Activated gamma-delta T cell treated with Interleukin-2 at 50 U/mL for 16 hours (primary cell): ENCODE measurements around the gene CACNA1C.

Experiments used
- DNase-seq: peaks from one replicate; pipeline ENCODE4 v3.0.0-alpha.2; 2020

CACNA1C gene

DNA sequence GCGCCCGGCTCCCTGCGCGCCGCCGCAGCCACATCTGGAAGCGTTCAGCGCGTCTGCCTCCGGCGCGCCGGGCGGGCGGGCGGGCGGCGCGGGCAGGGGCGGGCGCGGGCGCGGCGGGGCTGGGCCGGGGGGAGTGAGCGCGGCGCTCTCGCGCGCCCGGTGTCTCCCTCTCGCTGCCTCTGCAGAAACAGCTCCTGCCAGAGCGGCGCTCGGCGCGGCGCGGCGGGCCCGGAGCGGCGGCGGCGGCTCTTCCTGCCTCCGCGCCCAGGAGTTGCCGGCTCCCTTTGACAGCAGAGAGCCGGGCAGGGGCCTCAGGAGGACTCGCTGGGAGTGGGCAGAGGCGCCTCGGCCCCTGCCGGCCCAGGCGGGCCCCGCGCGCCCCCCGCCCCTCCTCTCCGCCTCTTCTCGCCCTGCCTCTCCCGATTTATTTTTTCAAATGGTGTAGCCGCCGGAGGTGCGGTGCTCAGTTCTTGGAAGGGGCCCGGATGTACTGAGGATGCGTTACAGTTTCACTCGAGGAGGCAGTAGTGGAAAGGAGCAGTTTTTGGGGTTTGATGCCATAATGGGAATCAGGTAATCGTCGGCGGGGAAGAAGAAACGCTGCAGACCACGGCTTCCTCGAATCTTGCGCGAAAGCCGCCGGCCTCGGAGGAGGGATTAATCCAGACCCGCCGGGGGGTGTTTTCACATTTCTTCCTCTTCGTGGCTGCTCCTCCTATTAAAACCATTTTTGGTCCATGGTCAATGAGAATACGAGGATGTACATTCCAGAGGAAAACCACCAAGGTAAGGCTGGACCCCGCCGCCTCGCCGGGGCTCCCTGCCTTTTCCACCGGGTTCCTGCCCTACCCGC is at the start of gene CACNA1C:
TSS of gene CACNA1C (plus strand) at position 162 of the 853 bp plus-strand sequence. CDS start at position 738, 576 bp downstream.
- no peak for DNase-seq

DNA sequence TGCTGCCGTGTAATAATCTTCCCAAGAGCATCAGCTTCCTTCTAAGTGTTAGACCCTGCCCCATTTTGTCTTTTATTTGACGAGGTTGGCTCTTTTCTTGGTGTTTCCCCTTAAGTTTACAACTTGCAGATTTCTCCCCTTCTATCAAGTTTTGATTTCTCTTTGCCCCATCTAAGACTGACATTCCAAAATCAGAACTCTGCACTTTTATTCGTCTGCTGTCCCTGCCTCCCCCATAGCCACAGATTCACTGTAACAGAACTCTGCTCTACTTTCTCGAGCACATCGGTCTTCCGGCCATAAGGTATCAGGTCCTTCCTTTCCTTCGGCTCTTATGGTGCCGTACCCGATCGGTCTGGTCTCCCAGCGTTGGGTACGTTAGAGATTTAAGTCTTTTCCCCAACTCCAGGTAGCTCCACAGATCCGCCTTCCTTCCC is 49.1 kb upstream of the CACNA1C start:
- no peak for DNase-seq

DNA sequence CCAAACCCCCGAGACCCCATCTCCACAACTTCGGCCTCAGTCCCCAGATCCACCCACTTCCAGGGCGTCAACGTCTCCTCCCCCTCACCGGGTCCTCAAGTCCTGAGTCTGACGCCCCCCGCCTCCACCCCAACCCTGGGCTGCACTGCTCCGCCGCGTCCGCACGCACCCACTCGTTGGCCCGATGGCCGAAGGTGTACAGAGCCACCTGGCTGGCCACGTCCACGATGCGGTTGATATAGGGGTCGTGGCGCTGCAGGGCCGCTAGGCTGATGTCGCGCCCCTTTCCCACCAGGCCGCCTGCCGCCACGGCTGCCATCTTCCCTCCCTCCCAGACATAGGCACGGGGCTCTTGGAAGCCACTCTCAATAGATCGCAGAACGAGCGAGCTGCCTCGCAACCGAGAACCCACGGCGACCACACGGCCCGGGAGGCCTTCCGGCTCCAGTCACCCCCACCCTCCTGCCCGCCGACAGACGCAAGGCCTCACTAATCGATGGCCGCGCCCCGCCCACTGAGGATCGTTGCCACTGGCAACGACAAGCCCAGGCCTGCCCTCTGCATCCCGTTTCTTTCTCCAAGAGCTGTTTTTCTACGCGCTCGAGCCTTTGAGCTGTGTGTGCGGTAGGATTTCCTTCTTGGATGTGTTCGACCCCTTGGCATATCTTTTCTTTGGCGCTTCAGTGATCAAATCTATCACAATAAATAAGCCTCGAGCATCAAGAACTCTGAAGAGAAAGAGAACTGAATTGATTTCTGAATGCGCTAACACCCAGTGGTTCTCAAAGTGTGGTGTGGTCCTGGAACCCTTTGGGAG is 48.5 kb upstream of the CACNA1C start, which contains the start of gene DCP1B:
TSS of gene DCP1B (minus strand) at position 345 of the 817 bp plus-strand sequence. CDS start at position 319, 26 bp downstream.
- peak; percentile 90 for DNase-seq

DNA sequence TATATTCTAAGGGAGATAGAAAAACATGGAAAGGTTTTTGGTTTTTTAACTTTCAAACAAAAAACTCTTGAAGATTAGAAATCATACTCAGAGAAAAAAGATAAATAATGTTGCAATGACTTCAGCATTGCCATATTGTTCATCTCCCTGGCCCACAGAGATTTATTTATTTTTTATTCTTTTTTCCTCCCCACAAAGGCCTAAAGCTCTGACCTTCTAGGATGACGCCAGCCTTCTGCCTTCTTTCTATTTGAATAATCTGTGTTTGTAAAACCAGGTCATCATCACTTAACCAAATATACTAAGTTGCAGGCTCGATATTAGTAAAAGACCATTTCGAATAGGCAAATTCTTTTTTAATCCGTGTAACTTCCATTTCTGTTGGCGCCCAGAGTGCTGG is 44.1 kb upstream of the CACNA1C start:
- DNase-seq: no peak

DNA sequence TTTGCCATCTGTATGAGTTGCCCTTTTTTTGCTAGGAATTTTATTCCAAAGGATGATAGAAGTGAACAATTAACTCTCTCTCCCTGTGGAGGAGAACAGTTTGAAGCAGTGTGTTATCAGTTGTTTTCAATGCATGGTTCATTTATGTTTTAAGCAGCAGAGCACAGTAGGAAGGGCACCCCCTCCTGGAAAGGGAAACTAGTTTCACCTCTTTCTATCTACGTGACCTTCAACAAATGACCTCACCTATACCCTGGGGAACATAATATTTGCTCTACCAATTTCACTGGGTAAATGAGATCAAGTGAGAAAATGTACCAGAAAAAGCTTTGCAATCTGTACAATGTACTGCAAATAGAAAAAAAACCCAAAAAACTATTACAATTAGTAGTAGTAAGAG is 43.2 kb upstream of the CACNA1C start:
- no peak for DNase-seq

DNA sequence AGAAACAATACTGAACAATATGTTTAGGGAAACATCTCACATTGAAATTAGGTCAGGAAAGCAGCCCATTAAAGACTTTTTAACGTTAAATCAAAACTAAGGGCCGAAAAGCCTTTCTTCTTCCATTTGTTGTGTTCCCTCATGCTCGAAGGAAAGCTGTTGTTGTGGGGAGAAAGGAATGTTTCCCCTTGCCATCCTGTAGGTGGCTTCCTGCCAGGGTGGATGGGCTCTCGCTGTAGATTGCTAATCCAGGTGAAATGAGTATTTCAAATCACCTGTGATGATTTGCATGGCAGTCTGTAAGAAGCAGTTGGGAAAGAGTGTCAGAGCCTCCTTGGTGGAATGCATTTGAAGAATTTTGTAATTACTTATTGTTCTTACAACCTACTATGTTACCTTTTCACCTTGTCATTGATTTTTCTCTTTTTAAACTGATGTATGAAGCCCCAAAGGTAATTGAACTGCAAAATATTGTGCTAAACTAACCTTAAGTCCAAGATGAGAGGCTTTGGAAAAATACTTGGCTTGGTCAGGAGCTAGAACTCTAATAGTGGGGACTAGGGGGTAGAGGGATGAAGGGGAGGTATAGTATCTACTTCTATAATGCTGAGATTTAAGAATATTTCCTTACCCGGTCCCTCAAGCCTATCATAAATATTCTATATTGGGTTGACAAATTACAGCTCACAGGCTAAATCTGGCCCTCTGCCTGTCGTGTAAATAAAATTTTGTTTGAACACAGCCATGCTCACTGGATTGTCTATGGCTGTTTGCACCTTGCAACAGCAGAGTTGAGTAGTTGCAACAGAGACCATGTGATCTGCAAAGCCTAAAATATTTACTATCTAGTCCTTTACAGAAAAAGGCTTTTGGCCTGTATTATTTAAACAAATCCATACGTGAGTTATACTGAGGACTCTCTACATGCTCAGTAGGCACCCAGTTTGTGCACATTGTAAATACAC is 40.9 kb upstream of the CACNA1C start:
- DNase-seq: no peak

DNA sequence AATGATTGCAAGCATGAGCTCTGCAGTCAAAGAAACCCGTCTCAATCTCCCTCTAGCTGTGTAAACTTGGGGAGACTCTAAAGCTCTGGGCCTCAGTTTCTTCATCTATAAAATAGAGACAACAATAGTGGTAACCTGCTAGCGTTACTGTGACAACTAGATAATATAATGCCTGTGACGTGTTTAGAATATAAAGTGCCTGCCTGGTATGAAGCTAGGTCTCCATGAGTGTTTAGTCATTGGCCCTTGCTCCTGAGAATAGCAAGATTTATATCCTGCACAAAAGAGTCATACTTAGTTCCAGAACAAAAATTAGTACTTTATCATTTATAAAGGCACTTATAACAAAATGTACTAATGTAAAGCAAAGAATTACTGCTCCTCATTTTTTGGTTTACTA is 39.7 kb upstream of the CACNA1C start:
- DNase-seq: no peak

DNA sequence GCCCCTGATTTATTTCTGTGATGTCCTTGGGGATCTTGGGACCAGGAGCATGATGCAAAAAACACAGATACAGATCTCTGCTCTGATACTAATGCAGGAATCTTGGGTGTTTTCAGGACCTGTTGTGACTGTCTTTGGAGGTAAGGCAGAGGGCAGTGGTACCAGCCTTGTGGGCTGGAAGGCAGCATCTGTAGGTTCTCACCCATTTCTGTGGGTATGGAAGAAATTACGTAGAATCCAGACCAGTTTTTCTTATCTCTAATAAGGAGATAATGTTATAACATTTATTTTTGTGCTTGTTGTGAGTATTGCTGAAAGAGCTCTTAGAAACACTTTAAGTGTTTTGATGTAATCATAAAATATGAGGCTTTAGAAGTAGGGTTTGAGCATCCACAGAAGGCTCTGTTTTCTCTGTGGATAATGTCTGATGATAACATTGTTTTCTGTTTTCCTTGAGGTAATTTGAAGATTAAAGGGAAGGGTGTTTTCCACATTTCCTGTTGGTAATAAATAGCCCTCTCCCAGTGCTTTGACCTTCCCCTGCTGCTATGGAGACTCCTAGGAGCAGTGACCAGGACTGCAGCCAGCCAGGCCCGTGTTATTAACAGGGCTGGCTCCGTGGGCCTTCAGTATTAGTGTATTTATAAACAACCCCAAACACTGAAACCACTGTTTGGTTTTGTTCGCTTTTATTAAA is 39.1 kb upstream of the CACNA1C start:
- DNase-seq: no peak

DNA sequence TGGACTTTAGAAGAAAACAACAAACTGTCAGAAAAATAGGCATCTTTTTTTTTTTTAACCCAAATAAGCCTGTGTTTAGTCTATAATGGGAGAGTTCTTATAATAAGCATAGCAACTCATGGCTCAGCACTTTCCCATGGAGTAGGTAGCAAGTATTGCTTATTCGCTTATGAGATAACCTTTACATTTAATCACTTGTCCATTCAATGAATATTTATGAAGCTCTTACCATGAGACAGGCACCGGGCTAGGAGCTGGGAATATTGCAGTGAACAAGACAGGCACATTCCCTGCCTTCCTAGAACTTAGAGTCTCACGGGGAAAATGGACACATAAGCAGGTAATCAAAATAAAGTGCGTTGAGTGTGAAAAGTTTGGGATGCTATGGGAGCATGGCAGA is 38.6 kb upstream of the CACNA1C start:
- no peak for DNase-seq

DNA sequence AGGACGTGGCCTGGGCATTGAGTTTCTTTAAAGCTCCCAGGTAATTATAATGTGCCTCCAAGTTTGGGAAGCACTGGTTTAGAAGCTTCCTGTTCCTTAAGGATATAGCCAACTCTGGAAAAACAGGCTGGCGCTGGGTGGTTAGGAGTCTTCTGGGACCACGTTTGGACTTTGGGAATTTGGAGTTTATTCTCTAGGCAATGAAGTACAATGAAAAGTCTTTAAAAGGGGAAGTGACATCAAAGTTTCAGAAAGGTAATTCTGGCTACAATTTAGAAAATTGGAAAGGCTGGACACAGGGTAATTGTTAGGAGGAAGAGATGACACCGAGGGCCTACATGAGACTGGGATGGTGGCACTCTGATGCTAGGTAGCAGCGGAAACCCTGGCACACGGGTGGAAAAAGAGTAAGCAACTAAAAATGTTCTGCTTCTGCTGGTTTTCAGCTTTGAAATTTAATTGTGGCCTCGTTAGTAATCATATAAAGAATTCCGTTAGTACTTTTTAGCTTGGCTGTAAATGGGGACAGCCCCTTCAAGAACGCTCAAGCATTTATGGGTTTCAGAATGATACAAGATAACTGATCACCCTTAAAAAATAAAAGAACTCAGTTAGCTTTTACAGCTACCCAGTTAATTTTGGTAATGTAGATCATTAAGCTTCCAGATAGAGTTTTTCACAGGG is 35.8 kb upstream of the CACNA1C start:
- no peak for DNase-seq

DNA sequence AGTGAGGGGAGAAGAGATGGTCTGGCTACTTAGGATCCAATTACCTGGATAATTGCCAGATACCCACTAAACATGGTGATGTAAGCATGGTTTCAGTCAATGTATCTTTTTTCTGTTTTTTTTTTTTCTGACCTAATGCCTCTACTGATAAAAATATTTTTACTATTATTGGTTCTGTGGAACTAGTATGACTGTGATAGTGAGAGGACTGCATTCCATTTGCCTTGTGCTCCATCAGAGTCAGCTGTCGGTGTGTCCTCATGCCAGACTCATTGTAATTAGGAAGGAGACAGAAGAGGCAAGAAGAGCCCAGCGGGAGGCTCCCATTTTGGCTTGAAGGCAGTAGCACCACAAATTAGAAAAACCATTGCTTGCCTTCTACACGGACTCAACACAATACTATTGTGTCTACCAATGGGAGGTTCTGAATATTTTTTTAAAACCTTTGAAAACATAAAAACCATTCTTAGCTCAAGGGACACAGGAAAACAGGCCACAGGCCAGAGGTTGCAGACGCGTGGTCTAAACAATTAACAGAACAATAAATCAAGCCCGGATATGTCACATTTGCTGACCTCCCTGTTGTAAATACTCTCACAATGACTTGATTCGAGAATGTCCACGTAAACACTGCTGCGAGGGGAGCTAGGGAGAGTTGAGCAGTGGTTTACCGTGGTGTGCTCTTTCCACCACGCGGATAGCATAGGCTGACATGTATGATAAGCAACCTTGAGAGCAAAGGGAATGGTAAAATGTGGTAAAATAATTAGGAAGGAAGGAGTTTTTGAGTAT is 35.0 kb upstream of the CACNA1C start:
- DNase-seq: no peak

DNA sequence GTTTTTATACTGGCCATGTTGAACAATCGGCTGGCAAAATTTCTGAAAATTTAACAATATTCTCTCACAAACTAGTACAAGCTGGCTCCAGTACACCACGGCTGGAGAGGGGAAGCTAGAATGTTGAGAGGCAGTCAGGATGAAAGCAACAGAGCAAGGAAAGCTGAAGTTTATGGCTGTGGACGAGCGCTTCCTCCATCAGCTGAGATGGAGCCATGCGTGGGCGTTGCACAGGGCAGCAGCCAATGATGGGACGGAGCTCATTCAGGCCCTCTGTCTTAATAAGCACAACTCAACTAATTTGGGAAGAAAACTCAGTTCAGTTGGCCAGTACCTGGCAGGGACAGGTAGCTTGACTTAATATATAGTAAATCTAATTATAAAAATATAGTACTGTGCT is 34.4 kb upstream of the CACNA1C start:
- no peak for DNase-seq

DNA sequence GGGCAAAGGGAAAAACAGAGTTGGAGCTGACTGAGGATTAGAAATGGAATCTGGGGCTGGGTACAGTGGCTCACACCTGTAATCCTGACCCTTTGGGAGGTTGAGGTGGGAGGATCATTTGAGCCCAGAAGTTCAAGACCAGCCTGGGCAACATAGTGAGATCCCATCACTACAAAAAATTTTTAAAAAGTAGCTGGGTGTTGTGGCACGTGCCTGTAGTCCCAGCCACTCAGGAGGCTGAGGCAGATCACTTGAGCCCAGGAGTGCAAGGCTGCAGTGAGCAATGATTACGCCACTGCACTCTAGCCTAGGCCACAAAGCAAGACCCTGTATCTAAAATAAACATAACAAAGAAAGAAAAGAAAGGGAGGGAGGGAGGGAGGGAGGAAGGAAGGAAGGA is 33.7 kb upstream of the CACNA1C start:
- no peak for DNase-seq

DNA sequence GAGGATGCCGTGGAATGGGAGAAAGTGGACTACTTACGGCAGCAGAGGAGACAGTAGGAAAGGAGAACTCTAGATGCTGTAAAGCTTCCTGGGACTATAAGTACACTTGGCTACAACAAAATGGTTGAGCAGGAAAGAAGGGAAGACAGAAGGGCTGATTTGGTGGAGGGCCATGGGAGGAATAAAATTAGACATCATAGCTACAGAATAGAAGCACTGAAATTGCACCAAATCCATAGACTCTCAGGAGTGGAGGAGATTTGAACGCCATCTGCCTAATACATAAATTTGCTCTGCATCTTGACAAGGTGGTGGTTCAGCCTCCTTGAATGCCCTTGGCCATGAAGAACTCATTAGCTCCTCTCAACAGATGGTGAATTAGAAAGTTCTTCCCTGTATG is 32.3 kb upstream of the CACNA1C start:
- DNase-seq: no peak

DNA sequence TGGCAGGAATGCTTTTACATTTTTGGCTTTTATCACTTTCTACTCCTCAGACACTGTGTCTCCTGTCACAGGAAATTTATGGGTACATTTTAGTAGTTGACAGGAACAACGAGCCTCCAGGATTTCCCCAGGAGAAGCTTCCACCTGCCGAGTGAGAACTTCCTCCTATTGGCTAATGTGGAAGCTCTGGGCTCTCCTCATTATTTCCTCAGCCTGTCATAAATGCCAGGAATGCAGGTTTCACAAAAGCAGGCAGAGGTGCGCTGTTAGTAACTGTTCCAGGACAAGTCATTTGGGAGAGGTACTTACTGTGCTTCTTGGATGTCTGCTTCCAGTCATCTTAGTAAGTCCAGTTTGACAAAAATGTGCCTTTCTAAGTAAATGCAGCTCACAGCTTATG is 29.4 kb upstream of the CACNA1C start:
- DNase-seq: no peak

DNA sequence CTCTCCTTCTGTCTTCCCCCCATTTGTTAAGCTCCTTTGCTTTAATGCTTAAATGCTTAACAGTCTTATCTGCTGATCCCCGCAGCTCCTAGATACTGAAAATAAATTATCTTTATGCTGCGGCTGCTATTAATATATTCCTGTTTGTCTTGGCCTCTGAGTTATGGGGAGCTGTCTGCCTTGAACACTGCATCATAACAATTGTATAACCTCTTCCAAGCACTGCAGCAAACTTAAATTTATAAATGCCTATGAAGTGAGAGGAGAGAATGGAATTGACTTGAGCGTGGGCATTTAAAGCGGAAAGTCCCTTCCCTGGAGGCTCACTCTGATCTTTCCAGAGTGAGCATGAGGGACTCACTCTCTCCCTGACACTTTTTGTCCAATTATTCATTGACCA is 25.4 kb upstream of the CACNA1C start:
- DNase-seq: no peak

DNA sequence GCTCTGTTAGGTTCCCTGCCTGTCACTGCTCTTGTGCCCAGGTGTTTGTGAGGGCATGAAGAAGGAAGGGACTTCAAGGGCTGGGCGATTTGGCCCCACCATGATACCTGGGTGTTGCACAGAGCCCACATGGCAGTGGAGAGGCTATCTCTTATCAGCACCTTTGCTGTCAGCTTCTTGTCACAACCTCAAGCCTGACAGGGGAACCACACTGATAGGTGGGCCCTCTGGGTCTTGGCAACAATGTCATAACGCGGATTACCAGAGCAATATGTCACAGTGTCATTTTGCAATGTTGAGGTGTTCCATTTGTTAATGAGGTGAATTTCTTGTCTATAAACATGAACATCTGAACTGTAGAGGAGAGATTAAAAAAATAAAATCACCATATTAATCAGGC is 22.9 kb upstream of the CACNA1C start:
- no peak for DNase-seq

DNA sequence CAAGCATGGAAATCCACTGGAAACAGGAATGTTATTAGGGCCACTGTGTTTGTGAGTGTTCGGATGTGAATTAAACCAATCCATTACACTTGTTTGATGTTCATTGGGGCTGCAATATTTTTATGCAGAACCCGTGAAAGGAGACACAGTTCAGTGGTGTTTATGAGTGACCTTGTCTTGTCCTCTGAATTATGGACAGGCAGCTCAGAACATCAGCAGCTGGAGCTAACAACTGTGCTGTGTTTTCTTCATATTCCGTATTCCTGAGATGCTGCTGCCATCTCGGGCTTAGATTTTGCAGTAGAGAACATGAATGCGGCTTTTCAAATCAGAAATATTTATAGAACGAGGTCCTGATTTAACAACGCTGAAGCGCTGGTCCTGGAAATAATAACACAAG is 20.3 kb upstream of the CACNA1C start:
- no peak for DNase-seq

DNA sequence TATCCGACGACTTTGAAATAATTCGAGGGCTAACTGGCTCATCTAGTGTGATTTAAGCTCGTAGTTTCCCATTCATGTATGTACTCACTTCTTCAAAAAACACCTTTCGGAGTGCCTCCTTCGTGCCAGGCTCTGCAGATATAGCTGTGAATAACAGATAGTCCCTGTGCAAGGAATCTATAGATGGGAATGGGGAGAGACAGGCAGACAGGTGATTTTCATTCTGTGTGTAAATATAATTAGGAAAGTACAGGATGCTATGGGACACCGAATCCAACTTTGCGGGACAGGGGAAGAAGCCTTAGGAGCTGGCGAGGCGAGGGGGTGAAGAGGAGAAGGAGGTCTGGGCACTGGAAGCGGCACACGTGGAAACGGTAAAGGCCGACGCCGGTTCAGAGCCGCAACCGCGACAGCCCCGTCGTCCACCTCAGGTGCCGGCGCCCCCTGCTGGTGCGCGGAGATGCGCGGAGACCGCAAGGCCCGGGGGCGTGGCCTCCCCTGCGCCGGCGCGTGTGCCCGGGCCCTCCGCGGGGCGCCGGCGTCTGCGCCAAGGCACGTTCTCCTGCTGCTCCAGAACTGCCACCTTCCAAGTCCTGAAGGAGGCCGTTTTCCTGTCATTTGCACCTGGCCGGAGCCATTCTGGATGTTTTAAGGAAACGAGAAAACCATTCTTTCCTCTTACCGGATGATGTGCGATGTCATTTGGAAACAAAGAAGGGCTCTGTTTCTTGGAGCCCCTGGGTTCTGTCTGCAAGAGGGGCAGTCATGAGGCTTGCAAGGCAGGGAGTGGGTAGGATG is 18.0 kb upstream of the CACNA1C start:
- DNase-seq: peak; percentile 82
